Trophoblast cell (in vitro differentiated cells and primary cell): ENCODE results near the gene ZNF248.
"Not testable (repeated sequence)": the region's sequence is repeated elsewhere in the genome, so short reads cannot be mapped to it uniquely, and the experiment has no call there.

Experiments used
- DNase-seq, 2 donors: peaks; one replicate each; pipeline ENCODE4 v3.0.0-alpha.2; 2016
- H2AFZ ChIP-seq: 2 replicates; pipeline ENCODE4 v1.6.1; 2013; ENCODE audit warnings: low read length, moderate library complexity, mild to moderate bottlenecking; ENCODE audit not compliant: insufficient read depth, poor library complexity
- H2AK5ac ChIP-seq: 2 replicates; pipeline ENCODE4 v1.6.1; 2013; ENCODE audit warnings: mild to moderate bottlenecking, low read length
- H2BK120ac ChIP-seq: 2 replicates; pipeline ENCODE4 v1.6.1; 2013; ENCODE audit warnings: low read length, mild to moderate bottlenecking, moderate library complexity; ENCODE audit not compliant: insufficient read depth, poor library complexity
- H2BK12ac ChIP-seq: 2 replicates; pipeline ENCODE4 v1.6.1; 2013; ENCODE audit warnings: mild to moderate bottlenecking, low read length, moderate library complexity
- H2BK5ac ChIP-seq: 2 replicates; pipeline ENCODE4 v1.6.1; 2013; ENCODE audit warnings: low read length, low read depth, moderate library complexity, mild to moderate bottlenecking; ENCODE audit not compliant: poor library complexity
- H3K14ac ChIP-seq: 2 replicates; pipeline ENCODE4 v1.6.1; 2013; ENCODE audit warnings: mild to moderate bottlenecking, low read length
- H3K18ac ChIP-seq: 2 replicates; pipeline ENCODE4 v1.6.1; 2013; ENCODE audit warnings: mild to moderate bottlenecking, low read length
- H3K23ac ChIP-seq: 2 replicates; pipeline ENCODE4 v1.6.1; 2013; ENCODE audit warnings: low read length
- H3K27ac ChIP-seq: 2 replicates; pipeline ENCODE4 v1.5.1; 2013; ENCODE audit warnings: low read depth, mild to moderate bottlenecking, inconsistent platforms, low read length, moderate library complexity
- H3K27me3 ChIP-seq: 2 replicates; pipeline ENCODE4 v1.6.1; 2013; ENCODE audit warnings: inconsistent platforms, mild to moderate bottlenecking, low read length, moderate library complexity; ENCODE audit not compliant: insufficient read depth
- H3K36me3 ChIP-seq, 2 experiments: 1 replicate in 1 of 2; 2 replicates in 1 of 2; pipeline ENCODE4 v1.6.1; 2013; ENCODE audit warnings: low read length in 2 of 2, mild to moderate bottlenecking in 2 of 2, moderate library complexity in 1 of 2; ENCODE audit not compliant: insufficient read depth in 2 of 2, control insufficient read depth in 1 of 2
- H3K4ac ChIP-seq: 2 replicates; pipeline ENCODE4 v1.6.1; 2013; ENCODE audit warnings: low read depth, mild to moderate bottlenecking, low read length, moderate library complexity
- H3K4me1 ChIP-seq, 2 experiments: 1 replicate in 1 of 2; 2 replicates in 1 of 2; pipeline ENCODE4 v1.6.1; 2013; ENCODE audit warnings: low read length in 2 of 2, mild to moderate bottlenecking in 2 of 2, moderate library complexity in 1 of 2; ENCODE audit not compliant: insufficient read depth in 2 of 2, control insufficient read depth in 1 of 2
- H3K4me2 ChIP-seq: 2 replicates; pipeline ENCODE4 v1.6.1; 2013; ENCODE audit warnings: inconsistent platforms, mild to moderate bottlenecking, low read length, moderate library complexity
- H3K4me3 ChIP-seq: 2 replicates; pipeline ENCODE4 v1.5.1; 2013; ENCODE audit warnings: mild to moderate bottlenecking, low read depth, low read length, inconsistent platforms
- H3K79me1 ChIP-seq: one replicate; pipeline ENCODE4 v1.6.1; 2013; ENCODE audit warnings: low read length
- H3K79me2 ChIP-seq: 2 replicates; pipeline ENCODE4 v1.6.1; 2013; ENCODE audit warnings: low read length, mild to moderate bottlenecking; ENCODE audit not compliant: control insufficient read depth, insufficient read depth, poor library complexity
- H3K9ac ChIP-seq: 2 replicates; pipeline ENCODE4 v1.6.1; 2013; ENCODE audit warnings: mild to moderate bottlenecking, low read length
- H3K9me3 ChIP-seq: 2 replicates; pipeline ENCODE4 v1.6.1; 2013; ENCODE audit warnings: low read depth, mild to moderate bottlenecking, control low read depth, inconsistent platforms, low read length; ENCODE audit not compliant: insufficient read depth
- H4K12ac ChIP-seq: 2 replicates; pipeline ENCODE4 v1.6.1; 2013; ENCODE audit warnings: low read depth, mild to moderate bottlenecking, low read length, moderate library complexity
- H4K8ac ChIP-seq: 2 replicates; pipeline ENCODE4 v1.6.1; 2013; ENCODE audit warnings: low read depth, mild to moderate bottlenecking, low read length, moderate library complexity
- H4K91ac ChIP-seq: one replicate; pipeline ENCODE4 v1.6.1; 2013; ENCODE audit warnings: low read depth, mild to moderate bottlenecking, low read length, moderate library complexity
- WGBS: extraction: QIAGEN DNeasy Blood & Tissue Kit; methylation state at CpG from one replicate; pipeline ENCODE4 v1.1.7; 2013; ENCODE audit warnings: missing lambda C conversion rate; ENCODE audit not compliant: insufficient read length, insufficient coverage; ENCODE audit errors: extremely low coverage; 5-methylcytosine and 5-hydroxymethylcytosine counted together

The ZNF248 gene

GRCh38 chr10:37860494-37861190 is 3.2 kb upstream of the ZNF248 start:
- H3K9me3 ChIP-seq: peaks cover 4% of the 10 kb centered on the region
- no peaks in the 10 kb centered on the region for H3K4me1 ChIP-seq
- no peak overlapping the region for H2AK5ac ChIP-seq
- H3K18ac ChIP-seq: no peak overlapping the region
- no peak overlapping the region for H3K9ac ChIP-seq
- no peak overlapping the region for H3K4me3 ChIP-seq
- no peak overlapping the region for H4K91ac ChIP-seq
- H2AFZ ChIP-seq: no peak overlapping the region
- no peak overlapping the region for H2BK120ac ChIP-seq
- H3K27me3 ChIP-seq: no peaks in the 10 kb centered on the region
- H4K12ac ChIP-seq: no peak overlapping the region
- peaks cover 3% of the 10 kb centered on the region for H3K79me2 ChIP-seq
- peak in 1 of 2 donors; percentile 2 for DNase-seq
- no peak overlapping the region for H3K4ac ChIP-seq
- peaks cover 3% of the 10 kb centered on the region for H3K79me1 ChIP-seq
- H3K36me3 ChIP-seq: no peaks in the 10 kb centered on the region
- H2BK12ac ChIP-seq: no peak overlapping the region
- no CpG with 5 or more reads among the region's 2 CpGs for WGBS
- H4K8ac ChIP-seq: no peak overlapping the region
- H3K23ac ChIP-seq: no peak overlapping the region
- H2BK5ac ChIP-seq: no peak overlapping the region
- H3K4me2 ChIP-seq: no peak overlapping the region
- no peak overlapping the region for H3K27ac ChIP-seq
- H3K14ac ChIP-seq: no peak overlapping the region

GRCh38 chr10:37859270-37859669 is 1.9 kb upstream of the ZNF248 start:
- not testable (repeated sequence) for H3K18ac ChIP-seq, H4K91ac ChIP-seq, H3K9me3 ChIP-seq, H3K36me3 ChIP-seq, DNase-seq, H3K79me2 ChIP-seq, H3K4me1 ChIP-seq, H2AK5ac ChIP-seq, H2BK120ac ChIP-seq, H3K9ac ChIP-seq, H4K12ac ChIP-seq, H3K23ac ChIP-seq, H3K14ac ChIP-seq, H2BK12ac ChIP-seq, H3K4me2 ChIP-seq, H2AFZ ChIP-seq, H4K8ac ChIP-seq, H3K4me3 ChIP-seq, H3K79me1 ChIP-seq, H3K27me3 ChIP-seq, H3K4ac ChIP-seq, H2BK5ac ChIP-seq, H3K27ac ChIP-seq
- no CpG with 5 or more reads among the region's 16 CpGs for WGBS

DNA sequence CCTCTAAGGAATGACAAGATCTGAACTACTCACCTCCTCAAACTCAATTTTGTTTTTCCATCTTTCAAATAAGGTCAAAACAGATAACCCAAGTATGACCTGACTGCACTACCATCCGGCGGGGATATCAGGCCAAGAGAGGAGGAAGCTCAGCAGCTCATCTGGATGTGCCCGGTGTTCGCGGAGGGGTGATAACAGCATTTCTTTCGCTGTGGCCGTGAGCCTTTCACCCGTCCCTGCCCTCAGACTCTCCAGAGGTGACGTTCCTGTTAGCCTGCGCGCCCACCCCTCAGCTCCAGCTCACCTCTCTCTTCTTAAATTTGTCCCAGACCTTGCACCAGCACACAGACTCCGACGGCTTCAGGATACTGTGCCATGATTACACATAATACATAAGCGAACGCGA is 526 bp downstream of the ZNF248 start:
- H3K9ac ChIP-seq: peak overlapping the region; percentile 78
- H2AK5ac ChIP-seq: no peak overlapping the region
- no peak overlapping the region for H2BK120ac ChIP-seq
- no CpG with 5 or more reads among the region's 16 CpGs for WGBS
- peak overlapping the region; percentile 72 for H3K4me2 ChIP-seq
- H4K8ac ChIP-seq: peak overlapping the region; percentile 33
- no peak overlapping the region for H2BK12ac ChIP-seq
- H2AFZ ChIP-seq: no peak overlapping the region
- H3K79me2 ChIP-seq: peaks cover 3% of the 10 kb centered on the region
- H3K4me1 ChIP-seq: no peaks in the 10 kb centered on the region
- no peaks in the 10 kb centered on the region for H3K36me3 ChIP-seq
- peak overlapping the region; percentile 36 for H4K12ac ChIP-seq
- H3K27me3 ChIP-seq: no peaks in the 10 kb centered on the region
- peak overlapping the region; percentile 13 for H3K27ac ChIP-seq
- H3K4ac ChIP-seq: no peak overlapping the region
- peak; percentile 0 to 5 for DNase-seq
- H3K18ac ChIP-seq: no peak overlapping the region
- no peak overlapping the region for H3K23ac ChIP-seq
- no peak overlapping the region for H3K14ac ChIP-seq
- peaks cover 3% of the 10 kb centered on the region for H3K79me1 ChIP-seq
- H4K91ac ChIP-seq: no peak overlapping the region
- H2BK5ac ChIP-seq: no peak overlapping the region
- peak overlapping the region; percentile 82 for H3K4me3 ChIP-seq
- peaks cover 2% of the 10 kb centered on the region for H3K9me3 ChIP-seq

DNA sequence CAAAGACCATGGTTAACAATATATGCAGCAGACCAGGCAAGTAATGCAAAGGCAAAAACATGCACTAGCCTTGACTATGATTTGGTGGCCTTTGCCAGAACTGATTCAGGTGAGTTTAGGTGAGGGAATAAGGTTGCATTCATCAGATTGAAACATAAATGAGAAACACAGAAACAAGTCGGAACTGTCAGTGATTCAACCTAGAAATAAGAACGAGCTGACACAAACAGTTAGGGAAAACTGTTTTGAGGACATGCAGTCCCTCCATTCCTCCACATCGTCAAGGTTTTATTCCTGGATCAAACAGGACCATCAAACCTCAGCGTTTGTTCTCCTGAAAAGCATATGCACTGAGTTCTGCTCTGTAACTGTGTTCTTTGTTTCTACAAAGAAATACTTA is 1.8 kb downstream of the ZNF248 start:
- Histone ChIP-seq H2BK12ac (no peak overlapping the region), H4K12ac (no peak overlapping the region), H4K91ac (no peak overlapping the region), H2BK5ac (no peak overlapping the region), H3K4me2 (no peak overlapping the region), H2BK120ac (no peak overlapping the region), H3K14ac (no peak overlapping the region), H3K4me3 (no peak overlapping the region), H3K79me2 (peaks cover 3% of the 10 kb centered on the region), H3K4me1 (no peaks in the 10 kb centered on the region), H3K23ac (no peak overlapping the region), H3K27ac (no peak overlapping the region), H3K18ac (no peak overlapping the region), H3K27me3 (no peaks in the 10 kb centered on the region), H2AFZ (no peak overlapping the region), H3K9ac (no peak overlapping the region), H3K9me3 (no peaks in the 10 kb centered on the region), H3K4ac (no peak overlapping the region), H4K8ac (no peak overlapping the region), H2AK5ac (no peak overlapping the region), H3K79me1 (peaks cover 3% of the 10 kb centered on the region), H3K36me3 (no peaks in the 10 kb centered on the region)
- DNase-seq: no peak
- no CpG with 5 or more reads among the region's 4 CpGs for WGBS
